ENCODE measurements around the gene GPR3. TPM values are rescaled to one million over a fixed set of nuclear protein-coding genes. Genes with fewer than 3 reads are reported as not detected.

Gene GPR3
- total and polyA plus RNA-seq, 2 of the 13 experiments (the other 11 are each of a cell fraction or from before 2014, with no cell fraction given), result 1.00 to 2.6 TPM

DNA sequence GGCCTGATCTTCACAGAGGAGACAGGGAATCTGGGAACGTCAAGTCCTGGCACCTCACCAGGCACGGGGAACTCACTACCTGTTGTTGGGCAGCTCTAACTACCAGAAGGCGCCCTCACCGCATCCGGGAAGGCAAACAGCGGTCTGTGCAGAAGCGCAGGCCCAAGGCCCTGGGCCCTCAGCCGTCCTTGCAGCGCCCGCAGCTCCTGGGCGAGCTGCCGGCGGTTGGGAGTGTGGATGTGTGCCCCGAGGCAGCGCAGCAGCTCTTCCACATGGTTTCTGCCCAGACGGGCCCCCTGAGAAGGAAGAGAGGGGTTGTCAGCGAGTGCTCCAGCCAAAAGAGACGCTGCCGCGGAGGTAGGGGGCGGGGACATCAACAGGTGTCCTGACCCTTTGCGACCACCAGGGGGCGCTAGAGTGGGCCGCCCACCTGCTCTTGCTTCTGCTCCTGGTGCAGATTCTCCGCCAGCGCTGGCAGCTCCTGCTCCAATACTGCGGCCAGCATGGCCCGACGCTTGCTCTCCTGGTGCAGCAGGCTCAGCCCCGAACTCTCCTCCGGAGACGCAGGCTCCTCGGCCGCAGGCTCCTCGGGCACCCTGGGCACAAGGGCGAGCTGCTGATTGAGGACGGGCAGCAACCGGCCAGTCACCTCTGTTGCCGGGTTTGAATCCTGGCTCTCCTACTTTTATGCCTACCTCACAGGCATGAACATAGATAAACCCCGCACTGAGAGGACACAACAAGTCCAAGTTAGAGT lies 35.0 kb upstream of the GPR3 start:
- ChIA-PET CTCF (ENCODE audit: low intra/inter-chr PET ratio, low total read pairs) (interaction anchor here (1.0 to 2.1 kb wide), 5 partner anchors 15 to 57 kb away, joined by 3 to 19 read pairs (median 6); no protein-coding TSS in a partner anchor), POLR2A (no interaction called here)
- ATAC-seq (peak; percentile 83), DNase-seq (ENCODE audit: low spot score) (peak; percentile 43), FAIRE-seq (no peak)
- BruUV-seq (replicated peaks), result no TSS peak
- Histone ChIP-seq H3K27ac (ENCODE audit: extremely low read length, insufficient read depth, low read length) (no peak overlapping the region), H3K9me3 (ENCODE audit: low read length) (no peaks in the 10 kb centered on the region), H2AFZ (ENCODE audit: low read length) (no peak overlapping the region), H3K4me2 (ENCODE audit: low read depth, low read length) (peak overlapping the region; percentile 70), H3K27me3 (ENCODE audit: control insufficient read depth in 1 of 2, insufficient read depth in 2 of 2, low read length in 2 of 2) (no peaks in the 10 kb centered on the region), H3K4me3 (replicated peaks in 1 of 3; ENCODE audit: insufficient read depth in 1 of 3, low read depth in 2 of 3, low read length in 3 of 3) (peak overlapping the region in 2 of 3 experiments; percentile 33 to 61; a peak in 3 of 6 replicates), H3K79me2 (ENCODE audit: insufficient read depth, low read length) (no peaks in the 10 kb centered on the region), H3K36me3 (replicated peaks in 1 of 2; ENCODE audit: control insufficient read depth in 1 of 2, insufficient read depth in 2 of 2, low read length in 2 of 2) (0 out of 5 replicates have a peak, but pooled peaks cover 0 to 2% of the 10 kb centered on the region in 2 experiments), H3K4me1 (ENCODE audit: insufficient read depth, low read length) (peaks cover 8% of the 10 kb centered on the region; the same call in 1 of the 2 replicates), H3K9ac (ENCODE audit: insufficient read depth, low read depth, low read length) (no peak overlapping the region), H4K20me1 (ENCODE audit: insufficient read depth, low read length) (no peaks in the 10 kb centered on the region)
- intact Hi-C loops (cut with micrococcal nuclease; ENCODE audit: unreplicated experiment), result loop anchor here (1.0 kb wide), 3 partner anchors 16 to 38 kb away; no protein-coding TSS in a partner anchor
- 45% methylated on average over 19 of the region's 40 CpGs for WGBS (ENCODE audit: low lambda C conversion rate)
- in situ Hi-C loops (cut with HindIII; ENCODE audit: extremely low pct_ligation_motif_present, low pct_unique_long_range_greater_than_20kb), result loop anchor here (5.0 kb wide), 1 partner anchor 35 kb away; the partner anchor contains the start of gene GPR3
- no peak for TF ChIP-seq ZMYM2 (CRISPR knock-in tag; IDR thresholded peaks at IDR 0.05)
- TF ChIP-seq DNMT1 (CRISPR knock-in tag; IDR thresholded peaks at IDR 0.05), result no peak
- no peak for TF ChIP-seq NR2F2 (IDR thresholded peaks at IDR 0.05; ENCODE audit: borderline replicate concordance, low read depth)
- TF ChIP-seq, protein P1, sequence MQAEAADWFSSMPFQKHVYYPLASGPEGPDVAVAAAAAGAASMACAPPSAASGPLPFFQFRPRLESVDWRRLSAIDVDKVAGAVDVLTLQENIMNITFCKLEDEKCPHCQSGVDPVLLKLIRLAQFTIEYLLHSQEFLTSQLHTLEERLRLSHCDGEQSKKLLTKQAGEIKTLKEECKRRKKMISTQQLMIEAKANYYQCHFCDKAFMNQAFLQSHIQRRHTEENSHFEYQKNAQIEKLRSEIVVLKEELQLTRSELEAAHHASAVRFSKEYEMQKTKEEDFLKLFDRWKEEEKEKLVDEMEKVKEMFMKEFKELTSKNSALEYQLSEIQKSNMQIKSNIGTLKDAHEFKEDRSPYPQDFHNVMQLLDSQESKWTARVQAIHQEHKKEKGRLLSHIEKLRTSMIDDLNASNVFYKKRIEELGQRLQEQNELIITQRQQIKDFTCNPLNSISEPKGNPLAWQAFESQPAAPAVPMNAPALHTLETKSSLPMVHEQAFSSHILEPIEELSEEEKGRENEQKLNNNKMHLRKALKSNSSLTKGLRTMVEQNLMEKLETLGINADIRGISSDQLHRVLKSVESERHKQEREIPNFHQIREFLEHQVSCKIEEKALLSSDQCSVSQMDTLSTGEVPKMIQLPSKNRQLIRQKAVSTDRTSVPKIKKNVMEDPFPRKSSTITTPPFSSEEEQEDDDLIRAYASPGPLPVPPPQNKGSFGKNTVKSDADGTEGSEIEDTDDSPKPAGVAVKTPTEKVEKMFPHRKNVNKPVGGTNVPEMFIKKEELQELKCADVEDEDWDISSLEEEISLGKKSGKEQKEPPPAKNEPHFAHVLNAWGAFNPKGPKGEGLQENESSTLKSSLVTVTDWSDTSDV (CRISPR knock-in tag; IDR thresholded peaks at IDR 0.05), result no peak
- no peak for TF ChIP-seq ZNF577 (CRISPR knock-in tag; IDR thresholded peaks at IDR 0.05; ENCODE audit: borderline replicate concordance, low read depth)
- no peak for TF ChIP-seq TSC22D2 (CRISPR knock-in tag; IDR thresholded peaks at IDR 0.05; ENCODE audit: borderline replicate concordance)
- TF ChIP-seq, protein P2, sequence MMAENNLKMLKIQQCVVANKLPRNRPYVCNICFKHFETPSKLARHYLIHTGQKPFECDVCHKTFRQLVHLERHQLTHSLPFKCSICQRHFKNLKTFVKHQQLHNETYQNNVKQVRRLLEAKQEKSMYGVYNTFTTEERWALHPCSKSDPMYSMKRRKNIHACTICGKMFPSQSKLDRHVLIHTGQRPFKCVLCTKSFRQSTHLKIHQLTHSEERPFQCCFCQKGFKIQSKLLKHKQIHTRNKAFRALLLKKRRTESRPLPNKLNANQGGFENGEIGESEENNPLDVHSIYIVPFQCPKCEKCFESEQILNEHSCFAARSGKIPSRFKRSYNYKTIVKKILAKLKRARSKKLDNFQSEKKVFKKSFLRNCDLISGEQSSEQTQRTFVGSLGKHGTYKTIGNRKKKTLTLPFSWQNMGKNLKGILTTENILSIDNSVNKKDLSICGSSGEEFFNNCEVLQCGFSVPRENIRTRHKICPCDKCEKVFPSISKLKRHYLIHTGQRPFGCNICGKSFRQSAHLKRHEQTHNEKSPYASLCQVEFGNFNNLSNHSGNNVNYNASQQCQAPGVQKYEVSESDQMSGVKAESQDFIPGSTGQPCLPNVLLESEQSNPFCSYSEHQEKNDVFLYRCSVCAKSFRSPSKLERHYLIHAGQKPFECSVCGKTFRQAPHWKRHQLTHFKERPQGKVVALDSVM (CRISPR knock-in tag; IDR thresholded peaks at IDR 0.05), result no peak
- TF ChIP-seq, protein P3, sequence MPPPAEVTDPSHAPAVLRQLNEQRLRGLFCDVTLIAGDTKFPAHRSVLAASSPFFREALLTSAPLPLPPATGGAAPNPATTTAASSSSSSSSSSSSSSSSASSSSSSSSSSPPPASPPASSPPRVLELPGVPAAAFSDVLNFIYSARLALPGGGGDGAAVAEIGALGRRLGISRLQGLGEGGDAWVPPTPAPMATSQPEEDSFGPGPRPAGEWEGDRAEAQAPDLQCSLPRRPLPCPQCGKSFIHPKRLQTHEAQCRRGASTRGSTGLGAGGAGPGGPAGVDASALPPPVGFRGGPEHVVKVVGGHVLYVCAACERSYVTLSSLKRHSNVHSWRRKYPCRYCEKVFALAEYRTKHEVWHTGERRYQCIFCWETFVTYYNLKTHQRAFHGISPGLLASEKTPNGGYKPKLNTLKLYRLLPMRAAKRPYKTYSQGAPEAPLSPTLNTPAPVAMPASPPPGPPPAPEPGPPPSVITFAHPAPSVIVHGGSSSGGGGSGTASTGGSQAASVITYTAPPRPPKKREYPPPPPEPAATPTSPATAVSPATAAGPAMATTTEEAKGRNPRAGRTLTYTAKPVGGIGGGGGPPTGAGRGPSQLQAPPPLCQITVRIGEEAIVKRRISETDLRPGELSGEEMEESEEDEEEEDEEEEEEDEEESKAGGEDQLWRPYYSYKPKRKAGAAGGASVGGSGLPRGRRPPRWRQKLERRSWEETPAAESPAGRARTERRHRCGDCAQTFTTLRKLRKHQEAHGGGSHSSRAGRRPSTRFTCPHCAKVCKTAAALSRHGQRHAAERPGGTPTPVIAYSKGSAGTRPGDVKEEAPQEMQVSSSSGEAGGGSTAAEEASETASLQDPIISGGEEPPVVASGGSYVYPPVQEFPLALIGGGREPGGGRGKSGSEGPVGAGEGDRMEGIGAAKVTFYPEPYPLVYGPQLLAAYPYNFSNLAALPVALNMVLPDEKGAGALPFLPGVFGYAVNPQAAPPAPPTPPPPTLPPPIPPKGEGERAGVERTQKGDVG (CRISPR knock-in tag; IDR thresholded peaks at IDR 0.05; ENCODE audit: borderline replicate concordance), result 0 out of 2 replicates have a peak, but pooled peaks have one; percentile 19
- TF ChIP-seq, protein P4, sequence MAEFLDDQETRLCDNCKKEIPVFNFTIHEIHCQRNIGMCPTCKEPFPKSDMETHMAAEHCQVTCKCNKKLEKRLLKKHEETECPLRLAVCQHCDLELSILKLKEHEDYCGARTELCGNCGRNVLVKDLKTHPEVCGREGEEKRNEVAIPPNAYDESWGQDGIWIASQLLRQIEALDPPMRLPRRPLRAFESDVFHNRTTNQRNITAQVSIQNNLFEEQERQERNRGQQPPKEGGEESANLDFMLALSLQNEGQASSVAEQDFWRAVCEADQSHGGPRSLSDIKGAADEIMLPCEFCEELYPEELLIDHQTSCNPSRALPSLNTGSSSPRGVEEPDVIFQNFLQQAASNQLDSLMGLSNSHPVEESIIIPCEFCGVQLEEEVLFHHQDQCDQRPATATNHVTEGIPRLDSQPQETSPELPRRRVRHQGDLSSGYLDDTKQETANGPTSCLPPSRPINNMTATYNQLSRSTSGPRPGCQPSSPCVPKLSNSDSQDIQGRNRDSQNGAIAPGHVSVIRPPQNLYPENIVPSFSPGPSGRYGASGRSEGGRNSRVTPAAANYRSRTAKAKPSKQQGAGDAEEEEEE (CRISPR knock-in tag; IDR thresholded peaks at IDR 0.05; ENCODE audit: borderline replicate concordance), result no peak
- 0 out of 2 replicates have a peak, but pooled peaks have one; percentile 56 for TF ChIP-seq KDM3A (CRISPR knock-in tag; IDR thresholded peaks at IDR 0.05; ENCODE audit: low read depth)
- no peak for TF ChIP-seq SALL2 (CRISPR knock-in tag; IDR thresholded peaks at IDR 0.05)
- no peak for TF ChIP-seq ZNF549 (CRISPR knock-in tag; IDR thresholded peaks at IDR 0.05)
